SK-N-MC (cell line): ENCODE measurements around the gene GOLGA6L10.
"Not testable (repeated sequence)": the region's sequence is repeated elsewhere in the genome, so short reads cannot be mapped to it uniquely, and the experiment has no call there.

Experiments
- DNase-seq: peaks from one replicate; pipeline ENCODE4 v3.0.0-alpha.2; 2011; ENCODE audit warnings: low read depth, low spot score
- H3K27ac ChIP-seq: fragments of 200-600 bp; sonication (generic); 2 replicates; pipeline ENCODE4 v1.5.1; 2016; ENCODE audit warnings: mixed run types
- H3K36me3 ChIP-seq: fragments of 200-600 bp; sonication (generic); 2 replicates; pipeline ENCODE4 v1.6.1; 2017; ENCODE audit warnings: antibody characterized with exemption, low read length, mixed read lengths; ENCODE audit not compliant: insufficient read depth
- H3K4me3 ChIP-seq: fragments of 200-600 bp; sonication (generic); 2 replicates; pipeline ENCODE4 v1.5.1; 2016
- H3K9ac ChIP-seq: fragments of 200-600 bp; sonication (generic); 2 replicates; pipeline ENCODE4 v1.8.0; 2017; ENCODE audit warnings: mixed run types, mixed read lengths; ENCODE audit not compliant: insufficient read length
- H3K9me3 ChIP-seq: fragments of 200-600 bp; sonication (generic); 2 replicates; pipeline ENCODE4 v1.6.1; 2017; ENCODE audit warnings: low read depth, mild to moderate bottlenecking, antibody characterized with exemption, low read length, moderate library complexity, mixed read lengths

GOLGA6L10 gene

DNA sequence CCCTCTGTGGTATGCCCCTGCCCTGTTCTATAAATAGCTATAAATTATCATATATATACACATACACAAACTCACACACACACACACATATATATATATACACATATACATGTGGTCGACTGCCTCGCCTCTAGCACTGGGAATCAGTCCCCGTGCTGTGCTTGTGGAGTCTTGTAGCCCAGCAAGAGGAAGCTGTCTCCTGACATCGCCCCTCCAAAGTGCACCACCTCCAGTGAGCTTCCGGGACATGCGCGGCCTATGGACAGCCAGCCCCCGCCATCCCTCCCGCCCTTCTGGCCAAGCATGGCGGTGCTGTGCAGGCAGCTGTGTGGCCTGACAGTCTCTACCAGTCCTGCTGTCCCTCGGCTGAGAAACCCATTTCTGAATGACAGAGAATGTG, 11.2 kb downstream of the GOLGA6L10 start:
- not testable (repeated sequence) for H3K36me3 ChIP-seq, H3K9me3 ChIP-seq, DNase-seq, H3K9ac ChIP-seq, H3K4me3 ChIP-seq, H3K27ac ChIP-seq

DNA sequence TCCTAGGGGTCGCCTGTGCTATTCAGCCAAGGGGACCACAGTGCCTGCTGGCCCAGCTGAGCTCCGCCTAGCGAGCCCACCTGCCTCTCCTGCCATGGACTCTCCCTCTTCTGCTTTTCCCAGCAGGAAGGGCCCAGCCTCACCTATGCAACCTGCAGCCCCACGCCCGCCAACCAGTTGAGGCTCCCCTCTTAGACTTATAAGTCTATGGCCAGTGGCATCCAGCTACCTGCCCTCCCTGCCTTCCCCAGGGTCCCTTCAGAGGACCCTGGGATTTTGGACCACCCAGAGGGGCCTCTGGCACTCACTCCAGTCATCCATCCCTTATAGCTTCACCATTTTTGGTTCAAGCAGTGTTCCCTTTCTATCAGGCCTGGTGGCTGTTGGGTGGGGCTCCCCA, 12.2 kb downstream of the GOLGA6L10 start:
- not testable (repeated sequence) for H3K4me3 ChIP-seq, H3K36me3 ChIP-seq, H3K9me3 ChIP-seq, H3K9ac ChIP-seq, DNase-seq, H3K27ac ChIP-seq

DNA sequence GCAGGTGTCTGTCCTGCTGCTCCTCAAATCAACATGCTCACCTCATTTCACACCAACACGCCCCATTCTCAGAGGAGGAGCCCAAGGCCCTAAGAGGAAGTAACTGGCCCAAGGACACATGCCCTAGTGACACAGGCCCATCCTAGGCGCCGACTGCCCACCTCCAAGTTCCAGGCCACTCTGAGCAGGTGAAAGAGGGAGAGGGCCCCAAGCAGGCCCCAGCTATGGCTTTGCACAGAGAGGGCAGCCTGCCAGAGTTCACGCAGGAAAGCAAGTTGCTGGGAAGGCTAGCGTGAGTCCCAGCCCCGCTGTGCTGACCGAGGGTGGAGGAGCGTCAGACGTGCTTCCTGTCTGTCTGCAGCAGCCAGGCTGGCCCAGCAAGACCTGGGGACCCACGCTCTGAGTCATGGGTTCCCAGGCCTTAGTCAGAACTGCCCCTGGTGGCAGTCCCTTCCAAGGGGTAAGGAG, 13.1 kb downstream of the GOLGA6L10 start:
- not testable (repeated sequence) for H3K4me3 ChIP-seq, H3K36me3 ChIP-seq, H3K27ac ChIP-seq, H3K9me3 ChIP-seq, DNase-seq, H3K9ac ChIP-seq

DNA sequence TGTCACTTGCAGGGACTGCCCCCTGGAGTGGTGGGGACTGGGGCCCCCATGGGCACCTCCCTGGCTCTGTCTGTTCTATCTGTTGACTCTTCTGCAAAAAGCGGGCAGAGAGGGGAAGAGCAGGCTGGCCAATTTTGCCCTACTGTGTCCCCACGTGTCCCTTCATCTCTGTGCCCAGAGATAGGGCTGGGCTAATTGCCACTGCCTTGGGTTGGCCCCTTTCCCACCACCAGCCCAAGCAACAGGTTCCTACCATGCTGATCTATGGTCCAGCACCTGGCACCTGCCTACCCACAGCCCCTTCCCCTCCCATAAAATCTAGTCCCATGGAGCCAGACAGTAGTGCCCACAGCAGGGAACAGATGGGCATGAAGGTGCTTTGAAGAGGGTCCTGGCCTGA, 14.3 kb downstream of the GOLGA6L10 start:
- not testable (repeated sequence) for DNase-seq, H3K9me3 ChIP-seq, H3K27ac ChIP-seq, H3K4me3 ChIP-seq, H3K36me3 ChIP-seq, H3K9ac ChIP-seq

DNA sequence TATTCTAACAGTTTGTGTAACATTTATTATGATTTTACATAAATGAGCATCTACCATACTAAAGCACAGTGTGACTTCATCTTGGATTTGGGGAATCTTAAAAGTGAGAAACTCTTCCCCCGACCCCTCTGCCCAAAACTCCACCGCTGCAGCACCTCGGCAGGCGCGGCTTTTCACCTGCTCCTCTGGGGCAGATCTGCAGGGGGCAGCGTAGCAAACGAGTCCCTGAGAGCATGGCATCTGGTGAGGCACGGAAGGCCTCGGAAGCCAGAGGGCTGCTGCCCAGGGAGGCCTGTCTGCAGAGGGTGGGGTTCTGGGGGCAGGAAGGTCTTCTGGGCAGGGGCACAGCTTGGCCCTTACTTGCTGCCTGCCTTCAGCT, 14.7 kb downstream of the GOLGA6L10 start:
- not testable (repeated sequence) for H3K36me3 ChIP-seq, DNase-seq, H3K4me3 ChIP-seq, H3K9ac ChIP-seq, H3K9me3 ChIP-seq, H3K27ac ChIP-seq

DNA sequence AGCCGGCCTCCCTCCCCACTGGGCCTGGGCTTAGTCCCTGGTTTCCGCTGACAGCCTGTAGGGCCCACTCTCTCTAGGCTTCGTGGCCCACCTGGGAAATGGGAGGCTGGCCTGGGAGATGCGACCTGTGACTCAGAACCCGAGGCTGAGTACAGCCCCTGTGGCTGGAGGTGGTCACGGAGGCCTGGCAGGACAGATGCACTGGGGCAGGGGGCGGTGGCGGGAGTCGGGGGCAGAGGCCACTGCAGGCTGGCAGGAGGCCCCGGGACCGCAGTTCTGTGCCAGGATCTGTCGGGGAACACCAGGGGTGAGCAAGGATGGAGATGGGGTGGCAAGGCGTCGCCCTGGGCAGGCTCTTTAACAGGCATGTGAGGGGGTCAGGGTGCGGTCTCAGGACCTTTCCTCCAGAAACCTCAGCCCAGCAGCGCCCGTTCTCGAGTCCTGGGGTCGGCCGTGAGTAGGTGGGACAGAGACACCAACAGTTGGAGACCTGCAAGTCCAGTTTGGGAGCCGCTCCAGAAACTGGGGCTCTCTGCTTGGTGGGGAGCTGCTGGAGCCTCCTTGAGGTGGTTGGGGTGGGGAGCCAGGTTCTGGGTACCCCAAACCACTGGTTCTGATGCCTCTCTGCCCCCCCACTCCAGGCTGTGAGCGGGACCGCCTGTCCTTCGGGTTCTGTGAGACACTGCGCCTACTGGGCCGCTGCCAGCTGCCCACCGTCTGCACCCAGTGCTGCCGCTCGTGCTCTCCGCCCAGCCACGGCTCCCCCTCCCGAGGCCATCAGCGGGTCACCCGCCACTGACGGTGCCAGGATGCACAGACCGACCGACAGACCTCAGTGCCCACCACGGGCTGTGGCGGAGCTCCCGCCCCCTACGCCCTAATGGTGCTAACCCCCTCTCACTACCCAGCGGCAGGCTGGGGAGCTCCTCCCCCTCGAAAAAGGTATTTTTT, 15.4 kb downstream of the GOLGA6L10 start:
- not testable (repeated sequence) for H3K9ac ChIP-seq, DNase-seq, H3K36me3 ChIP-seq, H3K9me3 ChIP-seq, H3K4me3 ChIP-seq, H3K27ac ChIP-seq

DNA sequence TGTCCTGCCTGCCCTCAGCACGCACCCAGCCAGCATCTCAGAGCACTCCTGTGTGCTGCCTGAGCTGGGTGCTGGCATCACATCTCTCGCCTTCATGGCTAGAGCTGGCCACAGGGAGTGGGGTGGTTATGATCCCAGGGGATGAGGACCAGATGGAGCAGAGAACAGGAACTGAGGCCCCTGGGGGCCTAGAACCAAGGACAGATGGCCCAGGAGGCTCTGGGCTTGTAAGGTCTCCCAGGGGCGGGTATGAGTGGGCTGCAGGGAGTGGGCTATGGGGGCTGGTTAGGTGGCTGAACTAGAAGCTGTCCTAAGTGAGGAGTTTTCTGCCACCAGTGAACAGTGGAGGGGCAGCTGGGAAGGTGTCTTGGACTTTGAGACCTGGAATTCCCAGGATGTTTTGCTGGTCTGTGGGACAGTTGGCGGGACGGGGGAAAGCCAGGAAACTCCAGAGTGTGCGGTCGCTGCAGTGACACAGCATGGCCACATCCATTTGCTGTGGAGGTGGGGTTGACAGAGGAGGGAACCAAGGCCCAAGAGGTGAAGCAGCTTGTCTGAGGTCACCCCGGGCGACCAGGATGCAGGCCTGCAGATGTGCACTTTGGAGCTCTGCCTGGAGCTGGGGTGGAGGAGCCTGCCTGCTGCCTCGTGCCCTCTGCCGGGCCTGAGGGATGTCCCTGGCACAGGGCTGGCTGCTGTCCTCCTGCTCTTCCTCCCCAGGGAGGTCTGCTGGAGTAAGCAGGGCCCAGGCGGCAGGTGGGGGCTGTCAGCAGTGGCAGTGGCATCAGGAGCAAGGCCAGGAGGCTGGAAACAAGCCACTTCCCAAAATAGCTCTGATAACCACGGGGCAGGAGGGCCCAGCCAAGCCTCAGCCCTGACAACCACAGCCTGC, 16.3 kb downstream of the GOLGA6L10 start:
- H3K9ac ChIP-seq, H3K27ac ChIP-seq, H3K9me3 ChIP-seq, DNase-seq, H3K4me3 ChIP-seq, H3K36me3 ChIP-seq: not testable (repeated sequence)

DNA sequence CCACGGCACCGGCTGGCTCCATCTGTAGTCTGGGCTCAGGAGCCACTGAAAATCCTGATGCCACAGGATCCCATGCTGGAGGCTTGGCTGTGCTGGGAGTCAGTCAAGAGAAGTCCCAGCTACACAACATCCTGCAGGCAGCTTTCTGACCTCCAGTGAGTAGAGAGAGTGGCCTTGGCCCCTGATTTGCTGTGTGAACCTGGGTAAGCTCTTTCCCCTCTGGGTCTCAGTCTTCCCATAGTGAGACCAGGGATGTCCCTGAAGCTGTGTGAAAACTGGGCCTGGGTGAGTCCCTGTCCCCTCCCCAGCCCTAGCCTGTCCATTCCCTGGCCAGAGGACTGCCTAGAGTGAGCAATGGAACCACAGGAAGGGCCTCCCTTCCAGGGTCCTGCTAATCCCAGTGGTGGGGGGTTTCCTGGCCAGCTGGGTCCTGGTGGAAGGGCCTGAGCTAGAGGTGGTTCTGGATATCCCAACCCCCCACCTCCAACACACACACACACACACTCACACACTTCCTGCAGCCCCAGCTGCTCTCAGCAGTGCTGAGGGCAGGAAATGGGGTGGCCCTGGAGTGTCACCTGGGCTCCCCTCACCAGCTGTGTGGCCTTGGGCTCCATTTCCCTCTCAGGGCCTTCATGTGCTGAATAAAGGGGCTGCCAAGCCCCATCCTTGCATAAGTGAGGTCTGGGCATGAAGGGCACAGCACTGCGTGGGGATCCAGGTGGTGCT, 17.5 kb downstream of the GOLGA6L10 start:
- H3K27ac ChIP-seq, DNase-seq, H3K4me3 ChIP-seq, H3K9ac ChIP-seq, H3K9me3 ChIP-seq, H3K36me3 ChIP-seq: not testable (repeated sequence)

DNA sequence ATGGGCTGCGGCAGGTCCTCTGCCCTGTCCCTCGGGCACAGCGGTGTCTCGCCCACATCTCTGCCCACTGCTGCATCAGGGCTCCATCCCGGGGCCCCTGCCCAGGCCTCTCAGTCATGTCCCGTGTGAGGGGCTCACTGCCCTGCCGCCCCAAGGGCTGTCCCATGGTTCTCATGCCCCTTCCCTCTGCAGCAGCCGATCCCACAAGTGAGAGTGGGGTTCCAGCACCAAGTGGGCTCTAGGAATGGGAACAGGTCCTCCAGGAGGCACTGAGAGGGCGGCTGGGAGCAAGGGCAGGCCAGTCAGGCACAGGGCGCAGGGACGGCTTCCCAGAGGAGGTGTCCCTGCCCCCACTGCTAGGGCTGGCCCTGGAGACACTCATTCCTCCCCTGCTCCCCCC, 18.4 kb downstream of the GOLGA6L10 start:
- H3K9me3 ChIP-seq, H3K9ac ChIP-seq, H3K4me3 ChIP-seq, DNase-seq, H3K27ac ChIP-seq, H3K36me3 ChIP-seq: not testable (repeated sequence)

DNA sequence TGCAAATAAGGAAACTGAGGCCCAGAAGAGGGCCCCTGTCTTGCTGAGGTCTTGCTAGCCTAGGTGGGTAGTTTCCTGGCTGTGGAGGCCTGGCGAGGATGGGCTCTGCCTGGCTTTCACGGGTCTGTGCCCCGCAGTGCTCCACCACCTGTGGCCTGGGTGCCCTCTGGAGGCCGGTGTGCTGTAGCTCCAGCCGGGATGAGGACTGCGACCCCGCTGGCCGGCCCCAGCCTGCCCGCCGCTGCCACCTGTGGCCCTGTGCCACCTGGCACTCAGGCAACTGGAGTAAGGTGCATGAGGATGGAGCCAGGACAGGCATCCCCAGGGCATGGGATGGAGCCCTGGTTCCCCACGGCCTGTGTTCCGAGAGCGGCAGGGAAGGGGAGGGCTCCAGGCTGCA, 20.2 kb downstream of the GOLGA6L10 start:
- not testable (repeated sequence) for H3K4me3 ChIP-seq, H3K36me3 ChIP-seq, H3K9ac ChIP-seq, H3K27ac ChIP-seq, H3K9me3 ChIP-seq, DNase-seq

DNA sequence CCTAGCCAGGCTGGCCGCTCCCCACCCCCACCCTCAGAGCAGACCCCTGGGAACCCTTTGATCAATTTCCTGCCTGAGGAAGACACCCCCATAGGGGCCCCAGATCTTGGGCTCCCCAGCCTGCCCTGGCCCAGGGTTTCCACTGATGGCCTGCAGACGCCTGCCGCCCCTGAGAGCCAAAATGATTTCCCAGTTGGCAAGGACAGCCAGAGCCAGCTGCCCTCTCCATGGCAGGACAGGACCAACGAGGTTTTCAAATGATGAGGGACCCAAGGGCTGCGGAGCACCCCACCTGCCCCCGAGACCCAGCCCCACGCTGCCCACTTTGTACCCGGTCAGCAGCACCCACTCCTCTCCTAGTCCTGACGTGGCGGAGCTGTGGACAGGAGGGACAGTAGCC, 21.9 kb downstream of the GOLGA6L10 start:
- H3K27ac ChIP-seq, H3K36me3 ChIP-seq, DNase-seq, H3K4me3 ChIP-seq, H3K9me3 ChIP-seq, H3K9ac ChIP-seq: not testable (repeated sequence)

DNA sequence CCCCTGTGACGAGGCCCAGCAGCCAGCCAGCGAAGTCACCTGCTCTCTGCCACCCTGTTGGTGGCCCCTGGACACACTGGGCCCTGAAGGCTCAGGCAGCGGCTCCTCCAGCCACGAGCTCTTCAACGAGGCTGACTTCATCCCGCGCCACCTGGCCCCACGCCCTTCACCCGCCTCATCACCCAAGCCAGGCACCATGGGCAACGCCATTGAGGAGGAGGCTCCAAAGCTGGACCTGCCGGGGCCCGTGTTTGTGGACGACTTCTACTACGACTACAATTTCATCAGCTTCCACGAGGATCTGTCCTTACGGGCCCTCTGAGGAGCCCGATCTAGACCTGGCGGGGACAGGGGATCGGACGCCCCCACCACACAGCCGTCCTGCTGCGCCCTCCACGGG, 22.4 kb downstream of the GOLGA6L10 start:
- DNase-seq, H3K9me3 ChIP-seq, H3K9ac ChIP-seq, H3K4me3 ChIP-seq, H3K36me3 ChIP-seq, H3K27ac ChIP-seq: not testable (repeated sequence)

DNA sequence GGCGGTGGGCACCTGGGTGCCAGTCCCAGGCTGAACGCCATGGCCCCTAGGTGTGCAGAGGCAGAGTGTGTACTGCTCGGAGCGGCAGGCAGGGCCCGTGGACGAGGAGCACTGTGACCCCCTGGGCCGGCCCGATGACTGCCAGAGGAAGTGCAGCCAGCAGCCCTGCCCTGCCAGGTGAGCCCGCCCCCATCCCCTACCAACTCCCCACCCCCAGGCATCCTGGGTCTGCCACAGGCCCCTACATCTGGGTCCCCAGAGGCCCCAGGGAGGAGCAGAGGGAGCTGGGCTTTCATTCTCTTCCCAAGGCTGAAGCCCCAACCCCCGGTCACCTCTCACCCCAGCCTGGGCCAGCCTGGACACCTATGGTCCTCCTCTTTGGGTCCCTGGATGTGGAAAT, 23.6 kb downstream of the GOLGA6L10 start:
- H3K27ac ChIP-seq, H3K9me3 ChIP-seq, H3K4me3 ChIP-seq, H3K36me3 ChIP-seq, DNase-seq, H3K9ac ChIP-seq: not testable (repeated sequence)

DNA sequence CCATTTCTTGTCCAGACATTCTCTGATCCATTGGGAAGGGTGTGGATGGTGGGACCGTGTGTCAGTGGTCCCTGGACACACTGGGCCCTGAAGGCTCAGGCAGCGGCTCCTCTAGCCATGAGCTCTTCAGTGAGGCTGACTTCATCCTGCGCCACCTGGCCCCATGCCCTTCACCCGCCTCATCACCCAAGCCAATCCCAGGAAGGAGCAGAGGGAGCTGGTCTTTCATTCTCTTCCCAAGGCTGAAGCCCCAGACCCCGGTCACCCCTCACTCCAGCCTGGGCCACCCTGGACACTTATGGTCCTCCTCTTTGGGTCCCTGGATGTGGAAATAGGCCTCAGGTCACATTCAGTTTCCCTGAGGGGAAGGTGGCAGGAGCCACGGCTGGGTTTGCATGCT, 24.4 kb downstream of the GOLGA6L10 start:
- not testable (repeated sequence) for H3K27ac ChIP-seq, H3K9me3 ChIP-seq

More for the DNA sequence above, 24.4 kb downstream of the GOLGA6L10 start:
- not testable (repeated sequence) for DNase-seq, H3K9ac ChIP-seq, H3K36me3 ChIP-seq, H3K4me3 ChIP-seq
